Stimulated activated CD4-positive, alpha-beta T cell treated with anti-CD3 and anti-CD28 coated beads, Interleukin-1b, Interleukin-23, amount 100 ng/mL, for 24 hours (primary cell): ENCODE measurements around the gene TCF19.
"Not testable (repeated sequence)": the region's sequence is repeated elsewhere in the genome, so short reads cannot be mapped to it uniquely, and the experiment has no call there.

Experiments
- DNase-seq, 4 experiments: peaks; one replicate each; pipeline ENCODE4 v3.0.0-alpha.2; 2020; ENCODE audit warnings: low read depth in 4 of 4, low spot score in 1 of 4

Gene TCF19

GRCh38 chr6:31158863-31159855 lies 770 bp downstream of the TCF19 start:
- peak in 1 of 4 experiments; percentile 8 for DNase-seq

- no peak for DNase-seq
These were observed 3.1 kb downstream of the TCF19 start for GRCh38 chr6:31161216-31162126.

- DNase-seq, result no peak
These were observed 4.2 kb downstream of the TCF19 start for GRCh38 chr6:31162463-31163165.

GRCh38 chr6:31163922-31164321 lies 5.5 kb downstream of the TCF19 start:
- DNase-seq, result no peak

- DNase-seq, result not testable (repeated sequence)
These were observed 6.2 kb downstream of the TCF19 start for GRCh38 chr6:31164475-31165063.

GRCh38 chr6:31165064-31165832 lies 6.9 kb downstream of the TCF19 start:
- not testable (repeated sequence) for DNase-seq

GRCh38 chr6:31165986-31166385 lies 7.6 kb downstream of the TCF19 start:
- DNase-seq, result no peak

- DNase-seq, result no peak
These were observed 10.2 kb downstream of the TCF19 start for GRCh38 chr6:31168606-31169005.

- no peak for DNase-seq
These were observed 10.9 kb downstream of the TCF19 start for GRCh38 chr6:31169123-31169857.

GRCh38 chr6:31169858-31170599 lies 11.6 kb downstream of the TCF19 start:
- not testable (repeated sequence) for DNase-seq

- no peak for DNase-seq
These were observed 12.2 kb downstream of the TCF19 start, which contains the start of gene POU5F1 for GRCh38 chr6:31170600-31170881. POU5F1 (minus strand) TSS chr6:31170682; CDS start chr6:31170620, 62 bp downstream.

GRCh38 chr6:31170987-31171671 lies 12.7 kb downstream of the TCF19 start:
- DNase-seq, result no peak

- DNase-seq, result no peak
These were observed 13.8 kb downstream of the TCF19 start for GRCh38 chr6:31171931-31172905.

- DNase-seq, result no peak
These were observed 14.6 kb downstream of the TCF19 start for GRCh38 chr6:31172973-31173384.

GRCh38 chr6:31173406-31173805 lies 15.0 kb downstream of the TCF19 start:
- no peak for DNase-seq

- no peak for DNase-seq
These were observed 16.0 kb downstream of the TCF19 start for GRCh38 chr6:31174378-31174777.

GRCh38 chr6:31175971-31176370 lies 17.6 kb downstream of the TCF19 start:
- no peak for DNase-seq
